CD4-positive, CD25-positive, alpha-beta regulatory T cell (primary cell): ENCODE data around the gene FAM90A1. TPM values are rescaled to one million over a fixed set of nuclear protein-coding genes. Genes with fewer than 3 reads are reported as not detected.
"Not testable (repeated sequence)": the region's sequence is repeated elsewhere in the genome, so short reads cannot be mapped to it uniquely, and the experiment has no call there.

Experiments
- ATAC-seq, 2 donors: fragments of 150-1000 bp; cut with Tn5 transposase; one replicate each; pipeline ENCODE4 v1.10.0; 2021; ENCODE audit warnings: low read depth in 2 of 2, moderate number of reproducible peaks in 2 of 2, moderate library complexity in 1 of 2
- DNase-seq, 3 donors: peaks; one replicate each; pipeline versions ENCODE4 v3.0.0 to v3.0.0-alpha.2; 2012 to 2022; ENCODE audit warnings: mixed read lengths in 1 of 3
- H3K27ac ChIP-seq: one replicate; pipeline ENCODE4 v1.7.0; 2013; ENCODE audit warnings: mild to moderate bottlenecking, low read length; ENCODE audit not compliant: insufficient read depth, poor library complexity, severe bottlenecking
- H3K27me3 ChIP-seq: one replicate; pipeline ENCODE4 v1.7.0; 2013; ENCODE audit warnings: low read length; ENCODE audit not compliant: control insufficient read depth, insufficient read depth
- H3K36me3 ChIP-seq: one replicate; pipeline ENCODE4 v1.7.0; 2013; ENCODE audit warnings: mild to moderate bottlenecking, low read length, moderate library complexity; ENCODE audit not compliant: control insufficient read depth, insufficient read depth
- H3K4me1 ChIP-seq: 2 replicates; pipeline ENCODE4 v1.7.0; 2013; ENCODE audit warnings: mild to moderate bottlenecking, low read length; ENCODE audit not compliant: insufficient read depth, control insufficient read depth, poor library complexity, severe bottlenecking
- H3K4me3 ChIP-seq: one replicate; pipeline ENCODE4 v1.7.0; 2013; ENCODE audit warnings: low read depth, mild to moderate bottlenecking, low read length, moderate library complexity
- H3K9me3 ChIP-seq, 2 experiments: 1 replicate in 1 of 2; 2 replicates in 1 of 2; pipeline ENCODE4 v1.7.0; 2013; ENCODE audit warnings: low read length in 2 of 2, mild to moderate bottlenecking in 1 of 2, moderate library complexity in 1 of 2; ENCODE audit not compliant: control insufficient read depth in 2 of 2
- H3K27ac Mint-ChIP-seq, 3 donors: one replicate each; pipeline ENCODE4 v1.8.0; 2020 to 2022; ENCODE audit warnings: mild to moderate bottlenecking in 3 of 3, mixed read lengths in 3 of 3, moderate library complexity in 2 of 3
- H3K27me3 Mint-ChIP-seq: one replicate; pipeline ENCODE4 v1.8.0; 2022; ENCODE audit warnings: mild to moderate bottlenecking, mixed read lengths
- H3K36me3 Mint-ChIP-seq: one replicate; pipeline ENCODE4 v1.8.0; 2020; ENCODE audit warnings: mixed read lengths
- H3K4me1 Mint-ChIP-seq, 4 donors: one replicate each; pipeline ENCODE4 v1.8.0; 2020 to 2022; ENCODE audit warnings: mixed read lengths in 4 of 4, mild to moderate bottlenecking in 1 of 4
- H3K4me3 Mint-ChIP-seq, 4 donors: one replicate each; pipeline ENCODE4 v1.8.0; 2020 to 2022; ENCODE audit warnings: mild to moderate bottlenecking in 4 of 4, mixed read lengths in 4 of 4, moderate library complexity in 3 of 4
- H3K9me3 Mint-ChIP-seq, 7 donors: one replicate each; pipeline ENCODE4 v1.8.0; 2020 to 2022; ENCODE audit warnings: mixed read lengths in 7 of 7, mild to moderate bottlenecking in 3 of 7, moderate library complexity in 2 of 7
- polyA plus RNA-seq, 4 donors: library from polyadenylated mRNA; unstranded; fragments of 300-500 nt; fragmentation: Illumina TruSeq; gene quantifications; one replicate each; pipeline ENCODE4 v1.2.3, GENCODE V29; 2021
- total RNA-seq: library from RNA; stranded (reverse); gene quantifications from one replicate; pipeline ENCODE4 v1.2.3, GENCODE V29; 2022

Gene FAM90A1
- total and polyA plus RNA-seq, 5 donors from 2014 or later = 0.11 to 0.67 (median 0.24) TPM; not detected in 2

DNA sequence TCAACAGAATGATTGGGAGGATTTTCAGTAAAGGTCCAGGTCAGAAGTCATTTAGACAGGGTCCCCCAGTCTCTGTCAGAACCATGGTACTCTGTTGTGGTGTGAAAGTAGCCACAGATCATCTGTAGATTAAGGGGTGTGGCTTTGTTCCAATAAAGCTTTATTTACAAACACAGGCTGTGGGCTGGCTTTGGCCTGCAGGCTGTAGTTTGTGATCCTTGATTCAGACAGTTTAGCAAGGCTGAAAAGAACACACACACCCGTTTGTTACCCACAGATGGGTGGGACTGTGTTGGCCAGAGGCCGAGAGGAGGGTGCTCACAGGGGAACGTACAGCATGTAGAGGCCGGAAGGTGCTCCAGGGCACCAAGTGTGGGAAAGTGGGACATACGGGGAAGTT, 3.6 kb upstream of the FAM90A1 start:
- H3K4me3 Mint-ChIP-seq = peak overlapping the region in 1 of 4 donors; percentile 31
- not testable (repeated sequence) for H3K36me3 Mint-ChIP-seq, H3K9me3 ChIP-seq, H3K4me3 ChIP-seq, H3K27me3 ChIP-seq, H3K27ac ChIP-seq, ATAC-seq, H3K4me1 ChIP-seq, DNase-seq, H3K9me3 Mint-ChIP-seq, H3K27me3 Mint-ChIP-seq, H3K36me3 ChIP-seq
- H3K4me1 Mint-ChIP-seq = peaks cover 0 to 29% (median 4%) of the 10 kb centered on the region in 4 donors
- H3K27ac Mint-ChIP-seq = peak overlapping the region in 2 of 3 donors; percentile 59 to 69

GRCh38 chr12:8229486-8229885, 2.1 kb upstream of the FAM90A1 start:
- H3K4me1 ChIP-seq, H3K4me3 ChIP-seq, ATAC-seq, H3K9me3 ChIP-seq, H3K9me3 Mint-ChIP-seq, H3K27me3 Mint-ChIP-seq, DNase-seq, H3K27me3 ChIP-seq, H3K36me3 ChIP-seq, H3K36me3 Mint-ChIP-seq, H3K4me3 Mint-ChIP-seq, H3K27ac ChIP-seq: not testable (repeated sequence)
- H3K4me1 Mint-ChIP-seq = peaks cover 0 to 29% (median 4%) of the 10 kb centered on the region in 4 donors
- H3K27ac Mint-ChIP-seq = peak overlapping the region in 1 of 3 donors; percentile 65

DNA sequence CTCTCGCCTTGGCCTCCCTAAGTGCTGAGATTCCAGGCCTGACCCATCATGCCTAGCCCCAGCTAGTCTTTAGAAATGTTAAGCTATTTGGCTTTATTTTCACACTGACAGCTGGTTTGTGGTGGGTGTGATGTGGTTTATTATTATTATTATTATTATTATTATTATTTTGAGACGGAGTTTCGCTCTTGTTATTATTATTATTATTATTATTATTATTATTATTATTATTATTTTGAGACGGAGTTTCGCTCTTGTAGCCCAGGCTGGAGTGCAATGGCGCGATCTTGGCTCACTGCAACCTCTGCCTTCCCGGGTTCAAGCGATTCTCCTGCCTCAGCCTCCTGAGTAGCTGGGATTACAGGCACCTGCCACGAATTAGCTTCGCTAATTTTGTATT, 1.2 kb upstream of the FAM90A1 start:
- H3K36me3 Mint-ChIP-seq, H3K9me3 ChIP-seq, H3K9me3 Mint-ChIP-seq, H3K27me3 ChIP-seq, DNase-seq, H3K4me1 ChIP-seq, H3K4me3 ChIP-seq, ATAC-seq, H3K27me3 Mint-ChIP-seq, H3K27ac ChIP-seq, H3K36me3 ChIP-seq: not testable (repeated sequence)
- Mint-ChIP-seq H3K4me3 (peak overlapping the region in 1 of 4 donors; percentile 84), H3K27ac (peak overlapping the region in 1 of 3 donors; percentile 17), H3K4me1 (peaks cover 0 to 29% (median 4%) of the 10 kb centered on the region in 4 donors)

GRCh38 chr12:8227732-8228077, 287 bp upstream of the FAM90A1 start:
- H3K36me3 Mint-ChIP-seq, H3K27ac ChIP-seq, H3K9me3 Mint-ChIP-seq, H3K9me3 ChIP-seq, H3K4me1 ChIP-seq, H3K4me3 ChIP-seq, H3K36me3 ChIP-seq, ATAC-seq, H3K27me3 Mint-ChIP-seq, H3K27me3 ChIP-seq: not testable (repeated sequence)
- peaks cover 0 to 29% (median 4%) of the 10 kb centered on the region in 4 donors for H3K4me1 Mint-ChIP-seq
- peak overlapping the region in 2 of 4 donors; percentile 83 to 84 for H3K4me3 Mint-ChIP-seq
- peak in 1 of 3 donors; percentile 18 for DNase-seq
- H3K27ac Mint-ChIP-seq = peak overlapping the region in 2 of 3 donors; percentile 17 to 79

GRCh38 chr12:8226355-8226754, 1.1 kb downstream of the FAM90A1 start:
- Histone ChIP-seq H3K27ac (no peak overlapping the region), H3K4me3 (no peak overlapping the region), H3K36me3 (no peaks in the 10 kb centered on the region), H3K27me3 (no peaks in the 10 kb centered on the region), H3K9me3 (no peaks in the 10 kb centered on the region), H3K4me1 (no peaks in the 10 kb centered on the region)
- no peak for ATAC-seq
- DNase-seq = no peak
- peak overlapping the region in 1 of 3 donors; percentile 92 for H3K27ac Mint-ChIP-seq
- peak overlapping the region in 1 of 4 donors; percentile 83 for H3K4me3 Mint-ChIP-seq
- H3K9me3 Mint-ChIP-seq = no peaks in the 10 kb centered on the region
- no peaks in the 10 kb centered on the region for H3K27me3 Mint-ChIP-seq
- peaks cover 0 to 20% (median 0%) of the 10 kb centered on the region in 4 donors for H3K4me1 Mint-ChIP-seq
- no peaks in the 10 kb centered on the region for H3K36me3 Mint-ChIP-seq

DNA sequence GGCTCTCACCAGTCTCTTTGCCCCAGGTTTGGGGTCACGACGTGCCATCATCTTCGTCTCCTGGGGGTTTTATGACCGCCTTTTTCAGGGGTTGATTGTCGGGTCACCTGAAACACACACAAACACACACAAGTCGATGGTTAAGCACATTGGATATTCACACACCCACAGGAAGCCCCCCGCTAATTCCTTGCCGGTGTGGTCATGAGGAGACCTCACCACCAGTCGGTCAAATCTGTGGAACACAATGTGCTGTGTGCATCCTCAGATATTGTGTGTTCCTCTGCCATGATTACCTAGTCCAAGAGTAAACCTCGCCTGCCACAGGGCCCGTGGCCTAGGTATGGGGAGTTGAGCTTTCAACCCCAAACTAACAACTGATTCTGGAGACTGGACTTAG, 2.6 kb downstream of the FAM90A1 start:
- not testable (repeated sequence) for H3K27ac ChIP-seq, H3K36me3 ChIP-seq, H3K27ac Mint-ChIP-seq, H3K27me3 Mint-ChIP-seq, H3K4me1 ChIP-seq, DNase-seq, H3K36me3 Mint-ChIP-seq, H3K9me3 ChIP-seq, H3K4me3 Mint-ChIP-seq, ATAC-seq, H3K27me3 ChIP-seq, H3K4me3 ChIP-seq, H3K9me3 Mint-ChIP-seq
- H3K4me1 Mint-ChIP-seq = peaks cover 0 to 11% (median 0%) of the 10 kb centered on the region in 4 donors

GRCh38 chr12:8223646-8224045, 3.8 kb downstream of the FAM90A1 start:
- not testable (repeated sequence) for H3K36me3 Mint-ChIP-seq, H3K36me3 ChIP-seq

DNA sequence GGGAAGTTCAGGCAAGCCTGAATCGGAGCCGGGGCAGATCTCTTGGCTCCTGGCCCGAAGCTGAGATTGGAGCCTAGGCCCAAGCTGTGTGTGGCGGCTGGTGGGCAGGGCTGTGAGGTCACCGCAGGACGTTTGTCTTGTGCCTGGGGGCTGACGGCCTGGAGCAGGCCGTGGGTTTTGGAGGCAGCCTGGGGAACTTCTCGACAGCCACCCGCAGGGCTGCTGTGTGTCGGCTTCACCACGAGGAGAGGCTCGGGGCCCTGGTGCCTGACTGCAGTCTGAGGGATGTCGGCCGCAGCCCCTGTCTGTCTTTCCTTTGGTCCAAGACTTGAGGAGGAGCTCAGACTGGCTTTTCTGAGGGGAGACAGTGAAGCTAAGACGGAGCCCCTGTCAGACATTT, 5.1 kb downstream of the FAM90A1 start:
- not testable (repeated sequence) for H3K9me3 ChIP-seq, H3K27ac ChIP-seq, H3K4me3 ChIP-seq, H3K27ac Mint-ChIP-seq, ATAC-seq, H3K27me3 ChIP-seq, H3K27me3 Mint-ChIP-seq, H3K36me3 Mint-ChIP-seq, H3K9me3 Mint-ChIP-seq, H3K4me1 ChIP-seq, H3K4me1 Mint-ChIP-seq, H3K4me3 Mint-ChIP-seq, DNase-seq, H3K36me3 ChIP-seq

More at GRCh38 chr12:8223646-8224045, 3.8 kb downstream of the FAM90A1 start:
- not testable (repeated sequence) for H3K4me1 ChIP-seq, H3K27me3 ChIP-seq, H3K27me3 Mint-ChIP-seq, H3K4me3 Mint-ChIP-seq, DNase-seq, ATAC-seq, H3K4me3 ChIP-seq, H3K27ac Mint-ChIP-seq, H3K27ac ChIP-seq, H3K4me1 Mint-ChIP-seq, H3K9me3 Mint-ChIP-seq, H3K9me3 ChIP-seq
